Spinal cord (tissue), 10 donors: Measurements from ENCODE around the gene SNX13. TPM values are rescaled to one million over a fixed set of nuclear protein-coding genes. Genes with fewer than 3 reads are reported as not detected.

ENCODE experiments used
- DNase-seq, 6 donors: peaks; one replicate each; pipeline versions ENCODE4 v3.0.0 to v3.0.0-alpha.2; 2013 to 2015; ENCODE audit warnings: low spot score in 6 of 6, low read depth in 4 of 6
- H3K27ac ChIP-seq: one replicate; pipeline ENCODE4 v1.5.1; 2013; ENCODE audit warnings: low read depth, low read length, control low read depth
- H3K27me3 ChIP-seq: one replicate; pipeline ENCODE4 v1.6.1; 2013; ENCODE audit warnings: low read length; ENCODE audit not compliant: control insufficient read depth, insufficient read depth
- H3K36me3 ChIP-seq: one replicate; pipeline ENCODE4 v1.6.1; 2013; ENCODE audit warnings: low read length; ENCODE audit not compliant: control insufficient read depth, insufficient read depth
- H3K4me1 ChIP-seq: one replicate; pipeline ENCODE4 v1.6.1; 2013; ENCODE audit warnings: low read length; ENCODE audit not compliant: control insufficient read depth, insufficient read depth
- H3K4me3 ChIP-seq: one replicate; pipeline ENCODE4 v1.5.1; 2013; ENCODE audit warnings: low read depth, low read length, control low read depth
- H3K9me3 ChIP-seq: one replicate; pipeline ENCODE4 v1.6.1; 2013; ENCODE audit warnings: low read length; ENCODE audit not compliant: control insufficient read depth, insufficient read depth
- WGBS: methylation state at CpG from one replicate; pipeline ENCODE4 v1.1.5; 2013; ENCODE audit warnings: missing lambda C conversion rate; ENCODE audit not compliant: insufficient coverage; 5-methylcytosine and 5-hydroxymethylcytosine counted together
- polyA plus RNA-seq, 2 donors: library from polyadenylated mRNA; unstranded; fragments of 120-200 nt; gene quantifications; one replicate each; pipeline ENCODE4 v1.2.1, GENCODE V29; 2013; ENCODE audit not compliant: insufficient read length in 2 of 2
- total RNA-seq, 2 donors: library from RNA; depleted of rRNA in 1 of 2; stranded (reverse); fragments of 120-200 nt in 1 of 2; fragments of >200 nt in 1 of 2; gene quantifications; one replicate each; pipeline versions ENCODE4 v1.2.3 to v1.2.4, GENCODE V29; 2013 to 2014
- donor health status: healthy.

Gene SNX13
- total and polyA plus RNA-seq, 4 donors: 27.9 to 97.6 (median 56.7) TPM

DNA sequence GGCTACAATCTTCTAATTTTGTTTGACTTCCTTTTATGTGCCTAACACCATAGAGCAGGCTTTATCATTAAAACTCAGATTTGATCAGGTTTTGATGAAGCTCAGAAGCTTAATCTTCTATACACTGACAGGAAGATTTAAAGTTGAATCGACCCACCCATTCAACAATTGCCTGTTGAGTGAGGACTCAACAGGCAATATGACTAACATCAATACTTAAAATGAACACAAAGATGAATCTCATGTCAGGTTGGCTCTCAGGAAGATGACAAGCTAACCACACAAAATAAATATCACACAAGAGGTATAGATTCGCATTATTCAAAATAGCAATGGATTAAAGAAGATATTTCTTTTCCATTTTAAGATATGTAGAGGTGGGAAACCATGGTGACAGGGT, 36.7 kb upstream of the SNX13 start:
- Histone ChIP-seq H3K36me3 (no peaks in the 10 kb centered on the region), H3K27ac (no peak overlapping the region), H3K27me3 (no peaks in the 10 kb centered on the region), H3K4me1 (no peaks in the 10 kb centered on the region), H3K9me3 (no peaks in the 10 kb centered on the region), H3K4me3 (no peak overlapping the region)
- DNase-seq: no peak
- no CpG with 5 or more reads among the region's 2 CpGs for WGBS

DNA sequence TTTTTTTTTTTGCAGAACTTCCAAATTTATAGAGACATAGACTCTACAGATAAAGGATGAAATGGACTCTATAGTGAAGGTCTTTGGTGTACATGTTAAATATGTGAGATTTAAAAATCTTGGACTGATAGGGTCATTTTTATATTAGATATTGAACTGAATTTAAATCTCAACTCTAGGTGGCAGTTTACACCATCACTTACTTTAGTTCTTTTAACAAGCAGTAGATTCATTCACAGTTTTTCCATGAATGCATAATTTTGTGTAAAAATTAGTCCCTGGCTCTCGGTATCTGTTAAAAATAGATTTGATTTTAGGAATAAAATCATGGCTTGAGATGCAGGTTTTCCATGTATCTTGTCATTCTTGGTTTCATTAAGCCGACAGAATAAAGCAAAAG, 31.1 kb upstream of the SNX13 start:
- Histone ChIP-seq H3K27me3 (no peaks in the 10 kb centered on the region), H3K36me3 (no peaks in the 10 kb centered on the region), H3K4me3 (no peak overlapping the region), H3K27ac (no peak overlapping the region), H3K4me1 (no peaks in the 10 kb centered on the region), H3K9me3 (no peaks in the 10 kb centered on the region)
- peak in 3 of 6 donors; percentile 8 to 76 (median 67) for DNase-seq
- 40% methylated on average over 1 of the region's 2 CpGs for WGBS

DNA sequence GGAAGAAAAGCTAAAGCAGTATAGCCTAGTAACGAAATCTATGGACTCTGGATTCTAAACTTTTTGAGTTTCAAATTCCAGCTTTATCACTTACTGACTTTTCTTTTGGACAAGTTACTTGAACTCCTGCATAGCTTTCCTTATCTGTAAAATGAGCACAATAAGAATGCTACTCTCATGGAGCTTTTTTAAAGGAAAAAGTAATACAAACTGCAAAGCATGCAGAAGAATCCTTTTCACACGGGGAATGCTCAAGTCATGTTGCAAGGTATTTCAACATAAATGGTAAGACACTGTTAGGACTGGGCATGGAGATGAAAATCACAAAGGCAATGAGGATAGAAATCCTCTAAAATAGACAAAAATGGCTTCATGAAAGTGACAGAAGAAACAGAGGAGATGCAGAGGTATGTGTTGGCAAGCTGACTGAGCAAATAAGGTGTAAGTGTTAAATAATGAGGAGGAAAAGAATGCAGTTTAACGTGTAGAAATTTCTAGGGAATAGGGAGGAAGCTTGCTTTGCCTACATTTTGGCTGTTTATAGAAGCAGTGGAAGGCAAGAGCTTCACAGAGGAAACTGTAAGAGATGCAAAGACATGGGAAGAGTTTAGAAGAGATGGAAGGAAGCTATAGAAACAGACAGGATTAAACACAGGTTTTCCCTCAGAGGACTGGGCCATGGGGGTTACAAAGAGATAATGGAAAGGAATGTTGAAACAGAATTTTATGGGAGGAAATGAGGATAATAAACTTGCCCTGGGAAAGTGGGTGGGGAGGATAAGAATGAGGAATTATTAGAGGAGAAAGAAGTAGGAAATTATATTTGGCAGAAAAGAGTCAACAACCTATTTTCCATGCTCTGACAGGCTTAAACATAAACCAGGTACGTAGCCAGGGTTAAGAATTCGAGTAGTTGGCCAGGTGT, 28.8 kb upstream of the SNX13 start:
- DNase-seq: no peak
- Histone ChIP-seq H3K4me1 (no peaks in the 10 kb centered on the region), H3K4me3 (no peak overlapping the region), H3K27ac (no peak overlapping the region), H3K27me3 (no peaks in the 10 kb centered on the region), H3K9me3 (no peaks in the 10 kb centered on the region), H3K36me3 (no peaks in the 10 kb centered on the region)
- 40% methylated on average over 3 of the region's 5 CpGs for WGBS

DNA sequence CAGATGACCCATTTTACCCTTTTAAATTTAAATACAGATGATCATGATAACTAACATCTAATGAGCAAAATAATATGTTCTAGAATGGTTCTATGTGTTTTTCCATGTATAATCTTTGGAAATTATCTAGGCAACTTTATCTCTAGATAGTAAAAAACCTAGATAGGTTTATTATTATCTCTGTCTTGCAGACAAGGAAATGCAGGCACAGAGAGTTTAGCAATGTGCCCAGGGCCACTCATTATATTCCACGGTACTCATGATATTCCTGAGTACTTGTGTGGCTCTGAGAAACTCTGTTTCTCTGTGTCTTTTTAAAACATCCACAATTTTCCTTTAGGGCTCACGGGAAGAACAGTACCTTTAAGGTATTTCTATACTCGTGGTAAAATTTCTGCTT, 26.4 kb upstream of the SNX13 start:
- Histone ChIP-seq H3K4me1 (no peaks in the 10 kb centered on the region), H3K9me3 (no peaks in the 10 kb centered on the region), H3K27me3 (no peaks in the 10 kb centered on the region), H3K27ac (no peak overlapping the region), H3K36me3 (no peaks in the 10 kb centered on the region), H3K4me3 (no peak overlapping the region)
- no peak for DNase-seq
- WGBS: no CpG with 5 or more reads among the region's 3 CpGs

DNA sequence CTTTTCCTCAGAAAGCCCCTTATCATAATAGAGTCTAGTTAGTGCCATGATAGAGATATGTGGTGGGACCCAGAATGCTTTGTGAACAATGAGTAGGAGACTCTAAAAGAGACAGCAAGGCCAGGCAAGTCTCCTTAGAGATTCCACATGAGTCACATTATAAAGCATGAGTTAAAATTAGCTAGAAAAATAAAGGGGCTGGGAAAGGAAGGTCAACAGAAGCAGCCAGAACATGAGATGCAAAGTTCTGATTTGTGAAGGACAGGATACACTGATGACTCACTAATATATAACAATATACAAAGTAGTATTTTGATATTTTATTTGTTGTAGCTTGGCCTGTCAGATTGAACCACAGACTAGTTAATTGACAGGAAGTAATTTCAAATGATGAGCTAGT, 25.3 kb upstream of the SNX13 start:
- no peaks in the 10 kb centered on the region for H3K27me3 ChIP-seq
- no peak overlapping the region for H3K4me3 ChIP-seq
- no peaks in the 10 kb centered on the region for H3K36me3 ChIP-seq
- H3K4me1 ChIP-seq: no peaks in the 10 kb centered on the region
- no peak for DNase-seq
- H3K9me3 ChIP-seq: no peaks in the 10 kb centered on the region
- no peak overlapping the region for H3K27ac ChIP-seq

DNA sequence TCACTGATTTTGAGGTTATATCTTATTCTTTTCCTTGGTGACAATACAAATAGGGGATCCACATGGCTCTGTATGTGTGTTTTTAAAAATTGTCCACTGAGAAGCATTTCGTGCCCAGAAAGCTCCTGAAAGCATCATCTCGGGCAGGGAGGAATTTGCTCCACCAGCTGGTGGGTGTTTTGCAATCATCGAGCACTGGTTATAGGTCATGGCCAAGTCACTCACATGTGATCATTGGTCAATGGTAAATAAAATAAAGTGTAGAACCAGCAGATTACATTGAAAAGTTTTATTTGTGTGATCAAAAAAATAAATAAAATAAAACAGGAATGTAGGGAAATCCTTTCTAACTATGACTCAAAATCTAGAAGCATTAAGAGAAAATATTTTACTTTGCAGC, 23.0 kb upstream of the SNX13 start:
- DNase-seq: no peak
- H3K4me1 ChIP-seq: no peaks in the 10 kb centered on the region
- H3K27ac ChIP-seq: no peak overlapping the region
- no peaks in the 10 kb centered on the region for H3K36me3 ChIP-seq
- H3K27me3 ChIP-seq: no peaks in the 10 kb centered on the region
- H3K4me3 ChIP-seq: no peak overlapping the region
- whole genome bisulfite sequencing: 100% methylated on average over 2 of the region's 3 CpGs
- H3K9me3 ChIP-seq: no peaks in the 10 kb centered on the region

DNA sequence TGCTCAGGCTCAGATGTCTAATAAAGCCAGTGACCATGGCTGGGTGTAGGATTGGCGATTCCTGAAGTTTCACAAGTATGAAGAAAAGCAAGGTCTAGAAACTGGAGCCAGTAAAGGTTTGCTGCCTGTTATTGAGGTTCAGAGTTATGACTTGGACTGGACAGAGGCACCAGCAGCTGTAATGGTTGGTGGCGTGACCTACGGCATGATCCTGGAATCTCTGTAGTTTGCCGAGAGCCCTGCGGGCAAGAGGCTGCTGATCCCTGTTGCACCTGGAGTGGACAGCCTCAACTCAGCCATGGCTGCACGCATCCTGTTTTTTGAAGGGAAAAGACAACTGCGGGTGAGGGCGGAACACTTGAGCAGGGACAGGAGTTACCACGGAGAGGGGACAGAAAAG, 22.4 kb upstream of the SNX13 start:
- DNase-seq: no peak
- Histone ChIP-seq H3K9me3 (no peaks in the 10 kb centered on the region), H3K27me3 (no peaks in the 10 kb centered on the region), H3K4me3 (no peak overlapping the region), H3K36me3 (no peaks in the 10 kb centered on the region), H3K4me1 (no peaks in the 10 kb centered on the region), H3K27ac (no peak overlapping the region)
- WGBS: 97% methylated on average over 9 of the region's 9 CpGs

DNA sequence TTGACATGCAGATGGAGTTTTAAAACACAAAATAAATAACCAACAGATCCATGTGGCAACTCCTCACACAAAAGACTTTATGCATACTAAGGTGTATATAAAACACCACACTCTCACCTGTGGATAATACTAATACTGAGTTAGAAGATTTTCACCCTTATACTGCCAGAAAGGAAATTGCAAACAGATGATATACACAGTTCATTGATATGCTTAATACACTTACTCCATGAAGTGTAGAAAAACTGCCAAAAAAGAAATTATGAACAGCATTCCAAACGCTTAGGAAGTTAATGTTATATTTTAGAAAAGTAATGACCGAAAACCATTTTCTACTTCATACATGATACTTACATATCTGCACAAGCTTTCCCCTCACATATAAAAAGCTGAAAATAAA, 17.6 kb upstream of the SNX13 start:
- no CpG with 5 or more reads among the region's 2 CpGs for WGBS
- peak in 1 of 6 donors; percentile 14 for DNase-seq

DNA sequence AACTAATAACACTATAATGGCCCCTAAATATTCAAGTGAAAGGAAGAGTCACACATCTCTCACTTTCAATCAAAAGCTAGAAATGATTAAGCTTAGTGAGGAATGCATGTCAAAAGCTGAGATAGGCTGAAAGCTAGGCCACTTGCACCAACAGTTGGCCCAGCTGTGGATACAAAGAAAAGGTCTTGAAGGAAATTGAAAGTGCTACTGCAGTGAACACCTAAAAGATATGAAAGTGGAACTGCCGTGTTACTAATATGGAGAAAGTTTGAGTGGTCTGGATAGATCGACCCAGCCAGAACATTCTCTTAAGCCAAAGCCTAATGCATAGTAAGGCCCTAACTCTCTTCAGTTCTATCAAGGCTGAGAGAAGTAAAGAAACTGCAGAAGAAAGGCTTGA, 12.1 kb upstream of the SNX13 start:
- Histone ChIP-seq H3K9me3 (no peaks in the 10 kb centered on the region), H3K4me1 (no peaks in the 10 kb centered on the region), H3K4me3 (no peak overlapping the region), H3K27me3 (no peaks in the 10 kb centered on the region), H3K27ac (no peak overlapping the region), H3K36me3 (no peaks in the 10 kb centered on the region)
- no CpG with 5 or more reads among the region's 2 CpGs for WGBS
- DNase-seq: no peak

More for the DNA sequence above, 17.6 kb upstream of the SNX13 start:
- Histone ChIP-seq H3K27ac (no peak overlapping the region), H3K4me1 (no peaks in the 10 kb centered on the region), H3K4me3 (no peak overlapping the region), H3K9me3 (no peaks in the 10 kb centered on the region), H3K27me3 (no peaks in the 10 kb centered on the region), H3K36me3 (no peaks in the 10 kb centered on the region)

DNA sequence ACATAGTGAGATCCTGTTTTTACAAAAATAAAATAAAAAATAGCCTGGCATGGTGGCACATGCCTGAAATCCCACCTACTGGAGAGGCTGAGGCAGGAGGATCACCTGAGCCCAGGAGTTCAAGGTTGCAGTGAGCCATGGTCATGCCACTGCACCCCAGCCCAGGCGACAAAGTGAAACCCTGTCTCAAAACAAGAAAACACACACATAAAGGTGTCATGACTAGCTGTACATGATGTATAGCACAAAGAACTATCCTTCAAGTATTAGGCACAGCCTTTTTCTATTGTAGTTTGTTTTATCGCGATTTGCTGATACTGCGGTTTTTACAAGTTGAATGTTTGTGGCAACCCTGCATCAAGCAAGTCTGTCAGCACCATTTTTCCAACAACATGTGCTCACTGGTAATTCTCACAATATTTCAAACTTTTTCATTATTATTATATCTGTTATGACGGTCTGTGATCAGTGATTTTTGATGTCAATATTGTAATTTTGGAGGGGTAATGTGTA, 11.5 kb upstream of the SNX13 start:
- Histone ChIP-seq H3K4me3 (no peak overlapping the region), H3K27ac (no peak overlapping the region), H3K9me3 (no peaks in the 10 kb centered on the region), H3K27me3 (no peaks in the 10 kb centered on the region), H3K4me1 (no peaks in the 10 kb centered on the region), H3K36me3 (no peaks in the 10 kb centered on the region)
- DNase-seq: no peak
- WGBS: no CpG with 5 or more reads among the region's 5 CpGs
